GM18909 (cell line): ENCODE results near the gene HIRIP3.
"Not testable (repeated sequence)": the region's sequence is repeated elsewhere in the genome, so short reads cannot be mapped to it uniquely, and the experiment has no call there.

Source experiments
- ATAC-seq: cut with Tn5 transposase; IDR thresholded peaks from one replicate; pipeline ENCODE4 v1.9.1; 2021; ENCODE audit warnings: mild to moderate bottlenecking; ENCODE audit not compliant: unreplicated experiment, poor library complexity

HIRIP3 gene

GRCh38 chr16:29995324-29995910 lies at the start of gene HIRIP3:
Gene HIRIP3, minus strand, starts transcription at chr16:29995617. Its CDS starts 12 bp downstream, at chr16:29995605.
- peak; percentile 44 for ATAC-seq

- no peak for ATAC-seq
Measured at GRCh38 chr16:30041841-30042240, 46.4 kb upstream of the HIRIP3 start.

- not testable (repeated sequence) for ATAC-seq
Measured at GRCh38 chr16:30040690-30041089, 45.3 kb upstream of the HIRIP3 start.

- ATAC-seq = no peak
Measured at GRCh38 chr16:30040221-30040620, 44.8 kb upstream of the HIRIP3 start.

- ATAC-seq = no peak
Measured at GRCh38 chr16:30033270-30033669, 37.9 kb upstream of the HIRIP3 start.

- ATAC-seq = no peak
Measured at GRCh38 chr16:30032083-30032819, 36.8 kb upstream of the HIRIP3 start.

- no peak for ATAC-seq
Measured at GRCh38 chr16:30031477-30031918, 36.1 kb upstream of the HIRIP3 start.

- no peak for ATAC-seq
Measured at GRCh38 chr16:30030841-30031413, 35.5 kb upstream of the HIRIP3 start, which contains the start of gene TLCD3B. Gene TLCD3B, minus strand, starts transcription at chr16:30031271. Its CDS starts 744 bp downstream, at chr16:30030527.

GRCh38 chr16:30030011-30030685 lies 34.7 kb upstream of the HIRIP3 start:
- ATAC-seq = no peak

- ATAC-seq = no peak
Measured at GRCh38 chr16:30028438-30029076, 33.1 kb upstream of the HIRIP3 start.

GRCh38 chr16:30027588-30028437 lies 32.4 kb upstream of the HIRIP3 start:
- no peak for ATAC-seq

- no peak for ATAC-seq
Measured at GRCh38 chr16:30026449-30026848, 31.0 kb upstream of the HIRIP3 start.

- ATAC-seq = no peak
Measured at GRCh38 chr16:30025574-30025973, 30.2 kb upstream of the HIRIP3 start.

- ATAC-seq = no peak
Measured at GRCh38 chr16:30025156-30025555, 29.7 kb upstream of the HIRIP3 start.

GRCh38 chr16:30024451-30024850 lies 29.0 kb upstream of the HIRIP3 start:
- ATAC-seq = no peak

- ATAC-seq = no peak
Measured at GRCh38 chr16:30023586-30023985, 28.2 kb upstream of the HIRIP3 start.

- no peak for ATAC-seq
Measured at GRCh38 chr16:30022887-30023286, 27.5 kb upstream of the HIRIP3 start, which contains the start of gene C16orf92. Gene C16orf92, plus strand, starts transcription at chr16:30023198. Its CDS starts 143 bp downstream, at chr16:30023341.

GRCh38 chr16:30018731-30019158 lies 23.3 kb upstream of the HIRIP3 start:
- no peak for ATAC-seq

GRCh38 chr16:30017937-30018336 lies 22.5 kb upstream of the HIRIP3 start:
- ATAC-seq = not testable (repeated sequence)
